GM04503 (cell line): ENCODE results near the gene ZNF560.
"Not testable (repeated sequence)": the region's sequence is repeated elsewhere in the genome, so short reads cannot be mapped to it uniquely, and the experiment has no call there.

Experiments
- DNase-seq: peaks from one replicate; pipeline ENCODE4 v3.0.0-alpha.2; 2012; ENCODE audit warnings: low read depth

The ZNF560 gene

GRCh38 chr19:9498183-9498902 is at the start of gene ZNF560:
TSS of gene ZNF560 (minus strand) at chr19:9498616. CDS start at chr19:9475313, 23,303 bp downstream.
- no peak for DNase-seq

- no peak for DNase-seq
These were observed 49.5 kb upstream of the ZNF560 start for GRCh38 chr19:9547870-9548269.

GRCh38 chr19:9541281-9541680 is 42.9 kb upstream of the ZNF560 start:
- DNase-seq = not testable (repeated sequence)

GRCh38 chr19:9539921-9540320 is 41.5 kb upstream of the ZNF560 start:
- DNase-seq = not testable (repeated sequence)

- DNase-seq = not testable (repeated sequence)
These were observed 40.8 kb upstream of the ZNF560 start for GRCh38 chr19:9539201-9539600.

- DNase-seq = peak; percentile 68
These were observed 40.0 kb upstream of the ZNF560 start, which contains the start of gene ZNF426 for GRCh38 chr19:9538183-9539058. TSS of gene ZNF426 (minus strand) at chr19:9538645. CDS start at chr19:9536232, 2,413 bp downstream.

GRCh38 chr19:9535934-9536333 is 37.5 kb upstream of the ZNF560 start:
- no peak for DNase-seq

- DNase-seq = no peak
These were observed 33.5 kb upstream of the ZNF560 start for GRCh38 chr19:9531933-9532332.

- DNase-seq = no peak
These were observed 30.4 kb upstream of the ZNF560 start for GRCh38 chr19:9528757-9529336.

GRCh38 chr19:9523885-9524474 is 25.6 kb upstream of the ZNF560 start:
- DNase-seq = no peak

GRCh38 chr19:9507285-9507684 is 8.9 kb upstream of the ZNF560 start:
- no peak for DNase-seq

- DNase-seq = no peak
These were observed 2.4 kb upstream of the ZNF560 start for GRCh38 chr19:9500796-9501195.

- no peak for DNase-seq
These were observed 4.3 kb downstream of the ZNF560 start for GRCh38 chr19:9494096-9494495.

- DNase-seq = no peak
These were observed 11.4 kb downstream of the ZNF560 start for GRCh38 chr19:9487016-9487415.

- DNase-seq = no peak
These were observed 13.3 kb downstream of the ZNF560 start for GRCh38 chr19:9485140-9485539.

- no peak for DNase-seq
These were observed 23.4 kb downstream of the ZNF560 start for GRCh38 chr19:9474975-9475374.

GRCh38 chr19:9467161-9467560 is 31.3 kb downstream of the ZNF560 start:
- DNase-seq = no peak

- DNase-seq = no peak
These were observed 36.5 kb downstream of the ZNF560 start for GRCh38 chr19:9461938-9462337.

GRCh38 chr19:9456018-9456689 is 42.3 kb downstream of the ZNF560 start:
- no peak for DNase-seq

GRCh38 chr19:9453953-9454352 is 44.5 kb downstream of the ZNF560 start:
- no peak for DNase-seq

GRCh38 chr19:9445037-9445436 is 53.4 kb downstream of the ZNF560 start:
- no peak for DNase-seq

GRCh38 chr19:9436358-9436757 is 62.1 kb downstream of the ZNF560 start:
- DNase-seq = no peak
